ENCODE measurements around the gene ZP1. TPM values are rescaled to one million over a fixed set of nuclear protein-coding genes. Genes with fewer than 3 reads are reported as not detected.

Gene ZP1
- total and polyA plus RNA-seq, 4 donors = 0.72 TPM; not detected in 3

- Histone ChIP-seq H3K4me3 (ENCODE audit: low read depth, low read length) (no peak overlapping the region), H3K4me1 (ENCODE audit: control insufficient read depth, insufficient read depth, low read length) (peaks cover 48% of the 10 kb centered on the region), H3K9me3 (ENCODE audit: control insufficient read depth, insufficient read depth, low read length) (no peaks in the 10 kb centered on the region), H3K36me3 (ENCODE audit: control insufficient read depth, insufficient read depth, low read length) (peaks cover 27% of the 10 kb centered on the region), H3K27me3 (ENCODE audit: control insufficient read depth, insufficient read depth, low read length) (no peaks in the 10 kb centered on the region), H3K27ac (ENCODE audit: low read depth, low read length) (no peak overlapping the region)
- no peak for DNase-seq (ENCODE audit: low read depth in 4 of 6, low spot score in 6 of 6)
- 70% methylated on average over 8 of the region's 10 CpGs for WGBS (ENCODE audit: insufficient coverage)
Measured at GRCh38 chr11:60844045-60844869, 23.1 kb upstream of the ZP1 start.

GRCh38 chr11:60844870-60845221, 22.5 kb upstream of the ZP1 start:
- no peaks in the 10 kb centered on the region for H3K9me3 ChIP-seq (ENCODE audit: control insufficient read depth, insufficient read depth, low read length)
- peaks cover 48% of the 10 kb centered on the region for H3K4me1 ChIP-seq (ENCODE audit: control insufficient read depth, insufficient read depth, low read length)
- no peak for DNase-seq (ENCODE audit: low read depth in 4 of 6, low spot score in 6 of 6)
- H3K27ac ChIP-seq (ENCODE audit: low read depth, low read length) = no peak overlapping the region
- 31% methylated on average over 4 of the region's 4 CpGs for WGBS (ENCODE audit: insufficient coverage)
- peaks cover 33% of the 10 kb centered on the region for H3K36me3 ChIP-seq (ENCODE audit: control insufficient read depth, insufficient read depth, low read length)
- H3K27me3 ChIP-seq (ENCODE audit: control insufficient read depth, insufficient read depth, low read length) = no peaks in the 10 kb centered on the region
- H3K4me3 ChIP-seq (ENCODE audit: low read depth, low read length) = no peak overlapping the region

- H3K4me1 ChIP-seq (ENCODE audit: control insufficient read depth, insufficient read depth, low read length) = peaks cover 44% of the 10 kb centered on the region
- DNase-seq (ENCODE audit: low read depth in 4 of 6, low spot score in 6 of 6) = no peak
- no peaks in the 10 kb centered on the region for H3K27me3 ChIP-seq (ENCODE audit: control insufficient read depth, insufficient read depth, low read length)
- no peaks in the 10 kb centered on the region for H3K9me3 ChIP-seq (ENCODE audit: control insufficient read depth, insufficient read depth, low read length)
- 85% methylated on average over 6 of the region's 8 CpGs for WGBS (ENCODE audit: insufficient coverage)
- H3K4me3 ChIP-seq (ENCODE audit: low read depth, low read length) = no peak overlapping the region
- no peak overlapping the region for H3K27ac ChIP-seq (ENCODE audit: low read depth, low read length)
- H3K36me3 ChIP-seq (ENCODE audit: control insufficient read depth, insufficient read depth, low read length) = peaks cover 38% of the 10 kb centered on the region
Measured at GRCh38 chr11:60845338-60845737, 22.0 kb upstream of the ZP1 start.

- Histone ChIP-seq H3K9me3 (ENCODE audit: control insufficient read depth, insufficient read depth, low read length) (no peaks in the 10 kb centered on the region), H3K36me3 (ENCODE audit: control insufficient read depth, insufficient read depth, low read length) (peaks cover 54% of the 10 kb centered on the region), H3K27me3 (ENCODE audit: control insufficient read depth, insufficient read depth, low read length) (no peaks in the 10 kb centered on the region), H3K27ac (ENCODE audit: low read depth, low read length) (no peak overlapping the region), H3K4me3 (ENCODE audit: low read depth, low read length) (no peak overlapping the region), H3K4me1 (ENCODE audit: control insufficient read depth, insufficient read depth, low read length) (peaks cover 28% of the 10 kb centered on the region)
- WGBS (ENCODE audit: insufficient coverage) = 65% methylated on average over 10 of the region's 13 CpGs
- DNase-seq (ENCODE audit: low read depth in 4 of 6, low spot score in 6 of 6) = no peak
Measured at GRCh38 chr11:60847281-60847680, 20.1 kb upstream of the ZP1 start.

- DNase-seq (ENCODE audit: low read depth in 4 of 6, low spot score in 6 of 6) = no peak
Measured at GRCh38 chr11:60847896-60848295, 19.4 kb upstream of the ZP1 start.

GRCh38 chr11:60848714-60849151, 18.6 kb upstream of the ZP1 start:
- Histone ChIP-seq H3K4me3 (ENCODE audit: low read depth, low read length) (no peak overlapping the region), H3K9me3 (ENCODE audit: control insufficient read depth, insufficient read depth, low read length) (no peaks in the 10 kb centered on the region), H3K36me3 (ENCODE audit: control insufficient read depth, insufficient read depth, low read length) (peaks cover 66% of the 10 kb centered on the region), H3K27ac (ENCODE audit: low read depth, low read length) (no peak overlapping the region), H3K27me3 (ENCODE audit: control insufficient read depth, insufficient read depth, low read length) (no peaks in the 10 kb centered on the region), H3K4me1 (ENCODE audit: control insufficient read depth, insufficient read depth, low read length) (peaks cover 15% of the 10 kb centered on the region)
- DNase-seq (ENCODE audit: low read depth in 4 of 6, low spot score in 6 of 6) = no peak
- 91% methylated on average over 10 of the region's 10 CpGs for WGBS (ENCODE audit: insufficient coverage)

More at GRCh38 chr11:60847896-60848295, 19.4 kb upstream of the ZP1 start:
- Histone ChIP-seq H3K36me3 (ENCODE audit: control insufficient read depth, insufficient read depth, low read length) (peaks cover 58% of the 10 kb centered on the region), H3K4me3 (ENCODE audit: low read depth, low read length) (no peak overlapping the region), H3K27me3 (ENCODE audit: control insufficient read depth, insufficient read depth, low read length) (no peaks in the 10 kb centered on the region), H3K9me3 (ENCODE audit: control insufficient read depth, insufficient read depth, low read length) (no peaks in the 10 kb centered on the region), H3K4me1 (ENCODE audit: control insufficient read depth, insufficient read depth, low read length) (peaks cover 22% of the 10 kb centered on the region), H3K27ac (ENCODE audit: low read depth, low read length) (no peak overlapping the region)
- WGBS (ENCODE audit: insufficient coverage) = 92% methylated on average over 12 of the region's 12 CpGs

- no peaks in the 10 kb centered on the region for H3K9me3 ChIP-seq (ENCODE audit: control insufficient read depth, insufficient read depth, low read length)
- 92% methylated on average over 27 of the region's 29 CpGs for WGBS (ENCODE audit: insufficient coverage)
- peaks cover 7% of the 10 kb centered on the region for H3K4me1 ChIP-seq (ENCODE audit: control insufficient read depth, insufficient read depth, low read length)
- DNase-seq (ENCODE audit: low read depth in 4 of 6, low spot score in 6 of 6) = no peak
- H3K27ac ChIP-seq (ENCODE audit: low read depth, low read length) = no peak overlapping the region
- H3K36me3 ChIP-seq (ENCODE audit: control insufficient read depth, insufficient read depth, low read length) = peaks cover 64% of the 10 kb centered on the region
- no peak overlapping the region for H3K4me3 ChIP-seq (ENCODE audit: low read depth, low read length)
- H3K27me3 ChIP-seq (ENCODE audit: control insufficient read depth, insufficient read depth, low read length) = no peaks in the 10 kb centered on the region
Measured at GRCh38 chr11:60849641-60850520, 17.5 kb upstream of the ZP1 start.

GRCh38 chr11:60851327-60852104, 15.8 kb upstream of the ZP1 start:
- Histone ChIP-seq H3K36me3 (ENCODE audit: control insufficient read depth, insufficient read depth, low read length) (peaks cover 60% of the 10 kb centered on the region), H3K27ac (ENCODE audit: low read depth, low read length) (no peak overlapping the region), H3K27me3 (ENCODE audit: control insufficient read depth, insufficient read depth, low read length) (no peaks in the 10 kb centered on the region), H3K9me3 (ENCODE audit: control insufficient read depth, insufficient read depth, low read length) (no peaks in the 10 kb centered on the region), H3K4me1 (ENCODE audit: control insufficient read depth, insufficient read depth, low read length) (no peaks in the 10 kb centered on the region), H3K4me3 (ENCODE audit: low read depth, low read length) (no peak overlapping the region)
- no peak for DNase-seq (ENCODE audit: low read depth in 4 of 6, low spot score in 6 of 6)
- WGBS (ENCODE audit: insufficient coverage) = 84% methylated on average over 13 of the region's 17 CpGs

Measured in spinal cord (tissue), 10 donors.